ENCODE data around the gene LTK.
A peak's percentile ranks its signal among the peaks of the same experiment; 100 is the strongest.

Gene LTK

DNA sequence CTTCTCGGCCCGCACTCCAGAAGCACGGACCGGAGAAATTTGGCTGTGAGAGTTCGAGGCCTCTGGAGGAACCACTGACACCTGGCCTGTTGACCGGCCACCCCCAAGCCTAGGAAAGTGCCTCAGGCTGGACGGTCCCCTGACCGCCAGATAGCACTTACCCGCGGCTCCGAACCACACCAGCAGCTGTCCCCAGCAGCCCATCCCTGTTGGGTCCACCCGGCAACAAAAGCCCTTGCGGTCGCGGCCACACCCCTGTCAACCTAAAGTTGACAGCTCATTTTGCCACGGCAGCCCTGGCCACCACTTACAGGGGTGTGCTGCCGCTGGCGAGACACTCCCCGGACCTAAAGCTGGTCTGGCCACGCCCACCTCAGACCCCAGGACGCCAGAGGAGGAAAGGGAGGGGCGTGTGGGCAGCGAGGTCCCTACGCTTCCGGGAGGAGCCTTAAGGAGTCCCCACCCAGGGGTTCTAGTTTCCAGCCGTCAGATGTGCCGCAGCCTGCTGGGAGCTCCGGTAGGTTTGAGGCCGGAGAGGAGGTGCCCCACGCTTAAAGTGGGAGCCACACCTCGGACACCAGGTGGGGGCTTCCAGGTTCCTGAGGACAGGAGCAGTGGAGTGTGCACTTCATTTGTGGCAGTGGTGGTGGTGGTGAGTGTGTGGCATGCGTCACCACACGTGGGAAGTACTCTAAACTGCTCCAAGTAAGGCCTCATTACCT, at the start of gene LTK:
Gene LTK, minus strand, starts transcription at position 322 of the 722 bp plus-strand sequence. Its CDS starts 118 bp downstream, at position 204.
- peaks cover 17% of the 10 kb centered on the region for H3K4me1 Mint-ChIP-seq (ENCODE audit: low read depth)
- no peaks in the 10 kb centered on the region for H3K9me3 Mint-ChIP-seq
- no peak within 1 kb of the TSS for H3K27ac Mint-ChIP-seq
- peaks cover 17% of the 10 kb centered on the region for H3K36me3 Mint-ChIP-seq (ENCODE audit: low read depth)
- peak within 1 kb of the TSS; percentile 61 for H3K4me3 Mint-ChIP-seq
- H3K27me3 Mint-ChIP-seq (ENCODE audit: low read depth), result peaks cover 43% of the 10 kb centered on the region

DNA sequence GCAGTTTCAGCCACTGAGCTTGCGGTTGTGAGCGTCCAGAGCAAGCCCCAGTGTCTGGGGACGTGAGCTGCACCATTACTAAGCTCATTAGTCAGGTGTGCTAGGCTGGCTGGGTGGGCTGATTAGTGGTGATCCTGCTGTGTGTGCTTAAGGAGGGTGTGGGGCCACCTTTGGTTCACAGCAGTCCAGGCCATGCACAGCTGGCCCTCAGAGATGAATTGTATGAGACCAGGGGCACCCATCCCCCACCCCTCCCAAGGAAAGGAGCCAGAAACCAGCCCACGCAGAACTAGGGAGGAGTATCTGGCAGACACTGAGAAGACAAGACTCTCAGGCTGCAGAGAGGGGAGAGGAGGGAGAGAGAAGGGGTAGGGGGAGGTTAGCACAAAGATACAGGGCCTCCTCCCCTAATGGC, 49.2 kb upstream of the LTK start:
- Mint-ChIP-seq H3K36me3 (ENCODE audit: low read depth) (no peaks in the 10 kb centered on the region), H3K27ac (no peak overlapping the region), H3K4me3 (no peak overlapping the region), H3K4me1 (ENCODE audit: low read depth) (peaks cover 10% of the 10 kb centered on the region), H3K9me3 (no peaks in the 10 kb centered on the region), H3K27me3 (ENCODE audit: low read depth) (peaks cover 37% of the 10 kb centered on the region)

GRCh38 chr15:41562244-41562643, 48.6 kb upstream of the LTK start:
- no peak overlapping the region for H3K27ac Mint-ChIP-seq
- peaks cover 41% of the 10 kb centered on the region for H3K27me3 Mint-ChIP-seq (ENCODE audit: low read depth)
- no peaks in the 10 kb centered on the region for H3K9me3 Mint-ChIP-seq
- peaks cover 13% of the 10 kb centered on the region for H3K4me1 Mint-ChIP-seq (ENCODE audit: low read depth)
- no peaks in the 10 kb centered on the region for H3K36me3 Mint-ChIP-seq (ENCODE audit: low read depth)
- no peak overlapping the region for H3K4me3 Mint-ChIP-seq

- peaks cover 44% of the 10 kb centered on the region for H3K27me3 Mint-ChIP-seq (ENCODE audit: low read depth)
- H3K9me3 Mint-ChIP-seq, result no peaks in the 10 kb centered on the region
- H3K27ac Mint-ChIP-seq, result no peak overlapping the region
- no peaks in the 10 kb centered on the region for H3K36me3 Mint-ChIP-seq (ENCODE audit: low read depth)
- peaks cover 13% of the 10 kb centered on the region for H3K4me1 Mint-ChIP-seq (ENCODE audit: low read depth)
- H3K4me3 Mint-ChIP-seq, result no peak overlapping the region
Measured at GRCh38 chr15:41561777-41562145, 48.1 kb upstream of the LTK start.

DNA sequence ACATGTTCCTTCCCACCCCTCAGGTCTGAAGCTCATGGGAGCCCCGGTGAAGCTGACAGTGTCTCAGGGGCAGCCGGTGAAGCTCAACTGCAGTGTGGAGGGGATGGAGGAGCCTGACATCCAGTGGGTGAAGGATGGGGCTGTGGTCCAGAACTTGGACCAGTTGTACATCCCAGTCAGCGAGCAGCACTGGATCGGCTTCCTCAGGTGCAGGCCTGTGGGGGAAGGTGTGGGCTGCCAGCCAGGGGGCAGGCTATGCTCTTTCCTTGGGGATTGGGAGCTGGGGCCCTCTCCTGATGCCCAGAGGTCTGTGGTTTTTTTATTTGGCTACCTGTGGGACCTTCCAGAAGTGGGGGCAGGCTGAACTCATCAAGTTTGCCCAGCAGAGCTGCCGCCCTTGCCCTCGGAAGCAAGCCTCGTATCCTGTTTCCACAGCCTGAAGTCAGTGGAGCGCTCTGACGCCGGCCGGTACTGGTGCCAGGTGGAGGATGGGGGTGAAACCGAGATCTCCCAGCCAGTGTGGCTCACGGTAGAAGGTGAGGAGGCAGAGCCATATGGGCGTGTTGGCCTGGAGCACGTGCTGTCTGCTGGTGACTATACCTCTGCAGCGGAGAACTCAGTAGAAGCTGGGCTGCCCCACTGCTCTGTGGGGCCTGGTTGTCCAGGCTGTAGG, 47.6 kb upstream of the LTK start:
- Mint-ChIP-seq H3K27me3 (ENCODE audit: low read depth) (peaks cover 49% of the 10 kb centered on the region), H3K9me3 (no peaks in the 10 kb centered on the region), H3K27ac (no peak overlapping the region), H3K4me1 (ENCODE audit: low read depth) (peaks cover 15% of the 10 kb centered on the region), H3K36me3 (ENCODE audit: low read depth) (no peaks in the 10 kb centered on the region), H3K4me3 (no peak overlapping the region)

DNA sequence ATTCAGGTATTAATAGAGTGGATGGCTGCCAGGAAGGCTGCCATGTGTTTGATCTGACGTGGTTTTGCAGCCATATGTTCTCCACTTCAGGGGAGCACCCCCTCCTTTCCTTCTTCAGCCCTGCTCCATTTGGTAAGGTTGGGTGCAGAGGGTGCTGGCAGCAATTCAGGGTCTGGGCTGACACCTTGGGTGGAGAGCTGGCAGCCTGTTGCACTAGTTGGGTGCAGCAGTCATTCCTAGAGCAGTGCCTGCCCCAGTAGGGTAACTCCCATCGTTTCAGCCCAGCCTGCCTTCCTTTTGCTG, 46.9 kb upstream of the LTK start:
- Mint-ChIP-seq H3K36me3 (ENCODE audit: low read depth) (no peaks in the 10 kb centered on the region), H3K4me3 (peak overlapping the region; percentile 15), H3K27me3 (ENCODE audit: low read depth) (peaks cover 55% of the 10 kb centered on the region), H3K4me1 (ENCODE audit: low read depth) (peaks cover 15% of the 10 kb centered on the region), H3K9me3 (no peaks in the 10 kb centered on the region), H3K27ac (no peak overlapping the region)

GRCh38 chr15:41559239-41559782, 45.7 kb upstream of the LTK start:
- Mint-ChIP-seq H3K4me3 (peak overlapping the region; percentile 70), H3K27me3 (ENCODE audit: low read depth) (peaks cover 60% of the 10 kb centered on the region), H3K36me3 (ENCODE audit: low read depth) (no peaks in the 10 kb centered on the region), H3K27ac (peak overlapping the region; percentile 50), H3K9me3 (no peaks in the 10 kb centered on the region), H3K4me1 (ENCODE audit: low read depth) (peaks cover 19% of the 10 kb centered on the region)

- Mint-ChIP-seq H3K4me3 (peak within 1 kb of the TSS; percentile 88), H3K9me3 (no peaks in the 10 kb centered on the region), H3K27me3 (ENCODE audit: low read depth) (peaks cover 59% of the 10 kb centered on the region), H3K36me3 (ENCODE audit: low read depth) (no peaks in the 10 kb centered on the region), H3K4me1 (ENCODE audit: low read depth) (peaks cover 19% of the 10 kb centered on the region), H3K27ac (peak within 1 kb of the TSS; percentile 65)
Measured at GRCh38 chr15:41558400-41559238, 45.0 kb upstream of the LTK start, which contains the start of gene TYRO3. TSS of gene TYRO3 (plus strand) at chr15:41559212. CDS start at chr15:41559258, 46 bp downstream.

DNA sequence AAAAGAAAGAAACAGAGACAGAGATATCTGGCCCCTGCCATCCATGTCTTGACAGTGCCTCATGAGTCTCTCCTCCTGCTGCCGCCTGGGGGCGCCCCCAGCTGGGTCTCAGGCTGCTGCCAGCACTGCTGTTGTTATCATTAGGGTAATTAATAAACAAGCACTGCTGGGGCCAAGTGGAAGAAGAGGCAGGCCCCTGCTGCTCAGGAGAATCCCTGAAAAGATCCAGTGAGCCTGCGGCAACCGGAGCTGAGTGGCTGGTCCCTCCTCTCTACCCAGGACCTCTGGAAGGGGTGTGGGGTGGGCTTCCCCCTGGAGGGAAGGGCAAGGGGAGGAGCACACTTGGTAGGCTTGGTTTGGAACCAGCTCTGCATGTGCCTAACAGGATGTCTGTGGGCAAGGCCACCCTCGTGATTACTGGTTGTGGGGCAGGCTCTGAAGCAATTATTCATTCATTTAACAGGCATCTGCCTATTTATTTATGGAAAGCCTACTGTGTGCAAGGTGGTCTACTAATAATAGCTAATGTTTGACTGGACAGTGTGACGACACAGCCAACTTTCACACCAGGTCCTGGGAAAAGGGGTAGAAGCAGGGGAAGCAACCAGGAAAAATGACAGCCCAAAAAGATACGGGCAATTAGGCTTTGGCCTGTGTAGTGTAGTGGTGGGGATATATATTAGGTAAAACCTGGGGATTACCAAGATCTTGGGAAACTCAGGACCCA, 44.2 kb upstream of the LTK start:
- Mint-ChIP-seq H3K27me3 (ENCODE audit: low read depth) (peaks cover 53% of the 10 kb centered on the region), H3K36me3 (ENCODE audit: low read depth) (no peaks in the 10 kb centered on the region), H3K4me1 (ENCODE audit: low read depth) (peaks cover 19% of the 10 kb centered on the region), H3K4me3 (peak overlapping the region; percentile 88), H3K9me3 (no peaks in the 10 kb centered on the region), H3K27ac (peak overlapping the region; percentile 65)

- H3K27me3 Mint-ChIP-seq (ENCODE audit: low read depth), result peaks cover 48% of the 10 kb centered on the region
- H3K27ac Mint-ChIP-seq, result no peak overlapping the region
- H3K4me3 Mint-ChIP-seq, result no peak overlapping the region
- H3K4me1 Mint-ChIP-seq (ENCODE audit: low read depth), result peaks cover 19% of the 10 kb centered on the region
- H3K9me3 Mint-ChIP-seq, result no peaks in the 10 kb centered on the region
- no peaks in the 10 kb centered on the region for H3K36me3 Mint-ChIP-seq (ENCODE audit: low read depth)
Measured at GRCh38 chr15:41556677-41557076, 43.0 kb upstream of the LTK start.

GRCh38 chr15:41554915-41555314, 41.3 kb upstream of the LTK start:
- Mint-ChIP-seq H3K4me1 (ENCODE audit: low read depth) (peaks cover 19% of the 10 kb centered on the region), H3K36me3 (ENCODE audit: low read depth) (no peaks in the 10 kb centered on the region), H3K27me3 (ENCODE audit: low read depth) (peaks cover 36% of the 10 kb centered on the region)

DNA sequence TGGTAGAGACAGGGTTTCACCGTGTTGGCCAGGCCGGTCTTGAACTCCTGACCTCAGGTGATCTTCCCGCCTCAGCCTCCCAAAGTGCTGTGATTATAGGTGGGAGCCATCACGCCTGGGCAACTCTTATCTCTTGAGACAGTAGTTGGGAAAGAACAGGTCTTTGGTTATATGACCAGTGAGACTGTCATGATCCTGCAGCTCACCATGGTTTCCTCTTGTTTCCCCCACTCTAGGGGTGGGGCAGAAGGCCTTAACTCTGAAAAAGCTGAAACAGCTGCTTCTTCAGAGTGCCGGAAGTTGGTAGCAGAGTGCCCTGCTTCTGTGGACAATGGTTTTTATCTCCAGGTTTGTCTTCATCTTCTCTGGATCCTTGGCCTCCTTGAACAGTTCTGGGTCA, 40.7 kb upstream of the LTK start:
- H3K27me3 Mint-ChIP-seq (ENCODE audit: low read depth), result peaks cover 31% of the 10 kb centered on the region
- H3K27ac Mint-ChIP-seq, result no peak overlapping the region
- H3K9me3 Mint-ChIP-seq, result no peaks in the 10 kb centered on the region
- H3K36me3 Mint-ChIP-seq (ENCODE audit: low read depth), result no peaks in the 10 kb centered on the region
- H3K4me3 Mint-ChIP-seq, result no peak overlapping the region
- peaks cover 16% of the 10 kb centered on the region for H3K4me1 Mint-ChIP-seq (ENCODE audit: low read depth)

More at GRCh38 chr15:41554915-41555314, 41.3 kb upstream of the LTK start:
- Mint-ChIP-seq H3K9me3 (no peaks in the 10 kb centered on the region), H3K4me3 (no peak overlapping the region), H3K27ac (no peak overlapping the region)

- Mint-ChIP-seq H3K27me3 (ENCODE audit: low read depth) (peaks cover 31% of the 10 kb centered on the region), H3K27ac (no peak overlapping the region), H3K4me1 (ENCODE audit: low read depth) (peaks cover 16% of the 10 kb centered on the region), H3K4me3 (no peak overlapping the region), H3K36me3 (ENCODE audit: low read depth) (no peaks in the 10 kb centered on the region), H3K9me3 (no peaks in the 10 kb centered on the region)
Measured at GRCh38 chr15:41553731-41554130, 40.1 kb upstream of the LTK start.

Data from T-helper 1 cell treated with Interleukin-12 subunit alpha and Interleukin-12 subunit beta and Interleukin-4 antibody, amounts not matched to agents 30 μg/mL and 1 μg/mL, for 36 hours (primary cell).